HG03575 (cell line): ENCODE measurements around the gene FBXW5.

Experiments
- ATAC-seq: cut with Tn5 transposase; IDR thresholded peaks from one replicate; pipeline ENCODE4 v1.9.1; 2021; ENCODE audit not compliant: unreplicated experiment, insufficient number of reproducible peaks, low FRiP score; ENCODE audit errors: extremely low read depth

Gene FBXW5, protein sequence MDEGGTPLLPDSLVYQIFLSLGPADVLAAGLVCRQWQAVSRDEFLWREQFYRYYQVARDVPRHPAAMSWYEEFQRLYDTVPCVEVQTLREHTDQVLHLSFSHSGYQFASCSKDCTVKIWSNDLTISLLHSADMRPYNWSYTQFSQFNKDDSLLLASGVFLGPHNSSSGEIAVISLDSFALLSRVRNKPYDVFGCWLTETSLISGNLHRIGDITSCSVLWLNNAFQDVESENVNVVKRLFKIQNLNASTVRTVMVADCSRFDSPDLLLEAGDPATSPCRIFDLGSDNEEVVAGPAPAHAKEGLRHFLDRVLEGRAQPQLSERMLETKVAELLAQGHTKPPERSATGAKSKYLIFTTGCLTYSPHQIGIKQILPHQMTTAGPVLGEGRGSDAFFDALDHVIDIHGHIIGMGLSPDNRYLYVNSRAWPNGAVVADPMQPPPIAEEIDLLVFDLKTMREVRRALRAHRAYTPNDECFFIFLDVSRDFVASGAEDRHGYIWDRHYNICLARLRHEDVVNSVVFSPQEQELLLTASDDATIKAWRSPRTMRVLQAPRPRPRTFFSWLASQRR

DNA sequence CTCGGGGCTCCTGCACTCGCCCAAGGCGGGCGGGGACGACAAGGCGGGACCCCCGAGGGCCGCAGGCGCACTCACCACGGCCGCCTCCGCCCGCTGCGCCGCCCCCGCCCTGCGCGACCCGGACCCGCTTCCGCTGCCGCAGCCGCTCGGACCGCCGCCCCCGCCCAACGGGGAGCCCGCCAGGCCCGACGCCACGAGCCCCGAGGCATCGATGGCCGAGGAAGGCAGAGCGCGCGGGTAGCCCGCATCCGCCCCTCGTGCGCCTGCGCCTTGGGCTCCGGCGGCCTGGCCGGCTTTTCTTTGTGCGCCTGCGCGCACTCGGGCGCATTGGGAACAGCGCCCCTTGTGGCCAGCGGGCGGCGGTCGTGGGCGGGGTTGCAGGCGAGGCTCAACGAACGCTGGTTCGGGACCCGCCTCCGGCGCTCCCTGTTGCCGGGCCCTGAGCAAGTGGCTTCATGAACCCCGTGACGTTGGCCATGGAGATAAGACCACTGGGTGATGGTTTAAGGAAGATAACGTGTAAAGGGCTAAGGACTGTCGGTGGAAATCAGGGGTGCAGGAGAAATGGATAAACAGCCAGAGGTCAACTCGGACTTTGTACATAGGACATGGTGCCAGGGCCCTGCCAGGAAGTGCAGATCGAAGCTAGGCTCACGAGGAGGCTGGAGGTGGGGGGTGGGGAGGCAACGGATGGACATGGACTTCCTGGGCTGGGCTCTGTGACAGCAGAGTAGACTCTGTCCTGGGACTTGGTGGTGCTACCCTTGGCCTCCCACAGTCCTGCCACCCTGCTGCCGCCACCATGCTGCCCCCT, at the start of gene FBXW5, which contains the start of gene C8G:
TSS of gene FBXW5 (minus strand) at position 220 of the 814 bp plus-strand sequence. CDS start 655 bp downstream, outside the sequence.
TSS of gene C8G (plus strand) at position 725 of the 814 bp plus-strand sequence. CDS start at position 803, 78 bp downstream.
- ATAC-seq = no peak

GRCh38 chr9:136992819-136993369, 48.4 kb upstream of the FBXW5 start:
- no peak for ATAC-seq

DNA sequence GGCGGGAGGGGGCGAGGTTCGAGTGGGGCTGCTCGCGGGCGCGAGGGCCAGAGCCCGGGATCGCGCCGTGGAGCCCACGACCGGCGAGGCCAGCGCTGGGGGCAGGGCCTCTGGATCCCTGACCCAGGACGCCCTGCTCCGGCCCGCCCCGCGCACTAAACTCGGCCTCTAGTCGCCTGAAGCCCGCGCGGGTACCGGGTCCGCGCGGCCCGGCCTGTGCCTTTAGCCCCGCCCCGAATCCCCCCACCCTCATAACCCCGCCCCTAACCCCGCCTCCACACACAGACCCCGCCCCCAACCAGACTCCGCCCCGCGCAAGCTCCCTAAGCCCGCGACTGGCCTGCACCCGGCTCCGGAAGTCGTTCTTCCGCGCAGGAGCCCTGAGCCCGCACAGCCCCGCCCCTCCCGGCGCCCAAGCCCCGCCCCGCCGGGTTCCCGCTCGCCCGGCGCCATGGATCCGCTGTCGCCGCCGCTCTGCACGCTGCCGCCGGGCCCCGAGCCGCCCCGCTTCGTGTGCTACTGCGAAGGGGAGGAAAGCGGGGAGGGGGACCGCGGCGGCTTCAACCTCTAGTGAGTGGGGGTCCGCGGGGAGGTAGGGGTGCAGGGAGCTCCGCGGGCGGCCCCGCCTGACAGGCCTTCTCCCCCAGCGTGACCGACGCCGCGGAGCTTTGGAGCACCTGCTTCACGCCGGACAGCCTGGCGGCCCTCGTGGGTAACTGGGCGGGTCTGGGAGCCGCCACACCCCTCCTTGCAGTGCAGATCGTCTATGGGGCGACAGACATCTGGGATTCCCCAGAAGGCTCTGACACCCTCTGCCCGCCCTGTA, 47.7 kb upstream of the FBXW5 start, which contains the start of gene PAXX:
TSS of gene PAXX (plus strand) at position 430 of the 826 bp plus-strand sequence. CDS start at position 452, 22 bp downstream.
- ATAC-seq = no peak

- no peak for ATAC-seq
These were observed 45.8 kb upstream of the FBXW5 start for GRCh38 chr9:136990242-136990911.

DNA sequence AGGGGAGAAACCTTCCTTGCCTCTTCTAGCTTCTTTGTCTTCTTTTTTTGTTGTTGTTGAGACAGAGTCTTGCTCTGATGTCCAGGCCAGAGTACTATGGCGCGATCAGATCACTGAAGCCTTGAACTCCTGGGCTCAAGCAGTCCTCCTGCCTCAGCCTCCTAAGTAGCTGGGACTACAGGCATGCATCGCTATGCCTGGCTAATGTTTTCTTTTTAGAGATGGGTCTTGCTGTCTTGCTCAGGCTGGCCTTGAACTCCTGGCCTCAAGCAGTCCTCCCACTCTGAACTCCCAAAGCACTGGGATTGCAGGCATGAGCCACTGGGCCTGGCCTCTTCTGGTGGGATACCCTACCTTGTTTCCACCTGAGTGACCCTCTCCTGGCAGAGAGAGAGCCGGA, 44.3 kb upstream of the FBXW5 start:
- ATAC-seq = no peak

- ATAC-seq = no peak
These were observed 41.3 kb upstream of the FBXW5 start for GRCh38 chr9:136985853-136986252.

- no peak for ATAC-seq
These were observed 40.6 kb upstream of the FBXW5 start for GRCh38 chr9:136985027-136985602.

DNA sequence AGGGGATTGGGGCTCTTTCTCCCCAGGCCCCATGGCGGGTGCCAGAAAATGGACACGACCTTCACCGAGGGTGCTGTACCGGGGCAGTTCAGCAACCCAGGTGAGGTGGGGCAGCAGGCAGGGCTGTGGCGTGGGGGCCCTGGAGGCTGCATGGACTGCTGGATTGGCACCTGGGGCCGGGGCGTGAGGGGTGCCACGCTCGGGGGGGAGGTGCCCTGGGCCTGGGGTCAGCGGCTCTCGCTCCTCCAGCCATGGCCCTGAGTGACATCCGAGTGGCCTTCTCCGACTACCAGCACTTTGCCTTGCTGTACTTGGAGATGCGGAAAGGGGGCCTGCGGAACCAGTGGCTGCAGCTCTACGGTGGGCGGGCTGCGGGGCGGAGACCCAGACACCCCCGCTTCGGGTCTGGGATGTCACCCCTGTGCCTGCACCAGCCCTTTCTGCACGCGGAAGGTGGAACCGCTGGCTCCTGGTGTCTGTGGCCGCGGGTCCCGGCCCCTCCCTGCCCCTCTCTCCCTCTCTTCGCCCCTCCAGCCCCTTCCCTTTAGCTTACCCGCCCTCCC, 40.0 kb upstream of the FBXW5 start:
- ATAC-seq = no peak

GRCh38 chr9:136983656-136984314, 39.2 kb upstream of the FBXW5 start:
- ATAC-seq = no peak

- no peak for ATAC-seq
These were observed 38.6 kb upstream of the FBXW5 start for GRCh38 chr9:136983167-136983566.

GRCh38 chr9:136982232-136983051, 37.9 kb upstream of the FBXW5 start, which contains the start of gene LCNL1:
Gene LCNL1, plus strand, starts transcription at chr9:136982993. Its CDS starts 594 bp downstream, at chr9:136983587.
- no peak for ATAC-seq

GRCh38 chr9:136981588-136982231, 37.2 kb upstream of the FBXW5 start:
- no peak for ATAC-seq

DNA sequence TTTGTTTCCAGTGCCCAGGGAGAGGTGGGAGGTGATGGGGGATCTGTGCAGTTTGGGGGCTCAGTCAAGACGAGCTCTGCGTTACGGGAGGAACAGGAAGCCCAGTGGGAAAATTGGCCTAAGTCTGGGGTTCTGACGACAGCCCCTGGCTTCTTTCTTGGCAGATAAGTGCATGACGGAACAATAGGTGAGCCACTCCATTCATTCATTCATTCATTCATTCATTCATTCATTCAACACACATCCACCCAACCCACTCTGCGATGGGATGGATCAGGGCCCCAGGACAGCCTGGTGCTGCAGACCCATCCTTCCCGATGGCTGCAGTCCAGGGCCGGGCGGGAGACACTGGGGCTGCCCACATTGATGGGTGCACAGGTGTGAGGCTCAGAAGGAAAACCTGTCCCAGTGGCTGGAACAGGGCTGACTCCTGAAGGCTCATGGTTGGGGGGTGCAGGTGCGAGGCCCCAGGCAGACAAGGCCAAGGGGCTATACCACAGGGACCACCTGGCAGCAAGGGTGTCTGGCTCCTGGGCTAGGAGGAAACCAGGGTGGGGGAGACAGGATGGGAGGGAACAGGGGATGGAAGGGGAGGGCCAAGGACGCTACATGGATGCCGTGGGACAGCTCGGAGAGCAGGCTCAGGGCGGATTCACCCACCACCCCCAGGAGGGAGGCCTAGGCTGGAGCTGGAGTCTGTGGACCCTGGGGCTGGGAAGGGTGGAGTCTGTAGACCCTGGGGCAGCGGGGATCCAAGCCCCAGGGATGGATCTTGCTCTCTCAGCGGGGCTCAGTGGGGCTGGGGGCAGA, 36.3 kb upstream of the FBXW5 start:
- no peak for ATAC-seq

DNA sequence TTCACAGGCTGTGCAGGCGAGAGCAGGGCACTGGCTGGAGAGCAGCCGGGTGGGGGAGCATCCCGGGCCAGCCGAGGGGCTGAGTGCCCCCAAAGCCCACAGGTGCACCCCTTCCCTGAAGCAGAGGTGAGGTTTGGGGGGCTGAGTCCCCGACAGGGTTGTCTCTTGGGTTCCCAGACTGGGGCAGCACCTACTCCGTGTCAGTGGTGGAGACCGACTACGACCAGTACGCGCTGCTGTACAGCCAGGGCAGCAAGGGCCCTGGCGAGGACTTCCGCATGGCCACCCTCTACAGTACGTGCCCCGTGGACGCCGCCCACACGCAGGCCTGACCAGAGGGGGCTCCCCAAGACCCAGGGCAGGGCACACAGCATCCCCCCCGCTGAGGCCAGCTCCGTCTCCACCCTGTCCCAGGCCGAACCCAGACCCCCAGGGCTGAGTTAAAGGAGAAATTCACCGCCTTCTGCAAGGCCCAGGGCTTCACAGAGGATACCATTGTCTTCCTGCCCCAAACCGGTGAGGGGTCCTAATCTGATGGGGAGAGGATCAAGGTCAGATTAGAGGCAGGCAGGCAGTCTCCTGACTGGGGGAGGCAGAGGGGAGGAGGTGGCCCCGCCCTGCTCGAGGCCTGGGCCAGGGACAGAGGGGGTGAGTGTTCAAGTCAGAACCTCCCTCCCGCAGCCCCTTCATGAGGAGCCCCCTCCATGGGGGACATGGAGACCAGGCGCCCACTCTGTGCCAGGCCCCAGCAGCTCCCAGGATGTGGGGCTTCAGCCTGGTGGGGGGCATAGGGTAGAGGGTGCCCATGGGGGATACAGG, 35.4 kb upstream of the FBXW5 start:
- ATAC-seq = no peak
